HG02798 (cell line): Measurements from ENCODE around the gene MORC1.

Experiments
- ATAC-seq: cut with Tn5 transposase; IDR thresholded peaks from one replicate; pipeline ENCODE4 v1.9.1; 2021; ENCODE audit warnings: mild to moderate bottlenecking; ENCODE audit not compliant: unreplicated experiment, poor library complexity

MORC1 gene

GRCh38 chr3:109045271-109046040 lies 72.5 kb downstream of the MORC1 start:
- no peak for ATAC-seq

DNA sequence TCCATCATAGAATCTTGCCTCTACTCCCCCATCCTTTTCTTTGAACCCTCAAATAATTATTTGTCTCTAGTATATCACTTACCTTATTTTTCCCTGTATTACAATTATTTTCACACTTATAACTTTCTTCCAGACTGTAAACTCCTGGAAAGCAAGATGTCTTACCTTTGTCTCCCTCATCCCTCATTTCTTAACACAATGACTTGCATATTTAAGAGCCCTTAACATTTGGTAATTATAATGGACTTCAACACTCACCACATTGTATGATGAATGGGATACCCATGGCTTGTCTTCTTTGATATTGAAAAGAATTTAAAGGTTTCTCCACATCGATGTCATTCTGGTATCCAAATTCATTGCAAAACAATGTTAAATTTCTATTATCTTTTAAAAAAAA lies 82.9 kb downstream of the MORC1 start:
- ATAC-seq, result no peak

GRCh38 chr3:109033000-109033660 lies 84.8 kb downstream of the MORC1 start:
- no peak for ATAC-seq

DNA sequence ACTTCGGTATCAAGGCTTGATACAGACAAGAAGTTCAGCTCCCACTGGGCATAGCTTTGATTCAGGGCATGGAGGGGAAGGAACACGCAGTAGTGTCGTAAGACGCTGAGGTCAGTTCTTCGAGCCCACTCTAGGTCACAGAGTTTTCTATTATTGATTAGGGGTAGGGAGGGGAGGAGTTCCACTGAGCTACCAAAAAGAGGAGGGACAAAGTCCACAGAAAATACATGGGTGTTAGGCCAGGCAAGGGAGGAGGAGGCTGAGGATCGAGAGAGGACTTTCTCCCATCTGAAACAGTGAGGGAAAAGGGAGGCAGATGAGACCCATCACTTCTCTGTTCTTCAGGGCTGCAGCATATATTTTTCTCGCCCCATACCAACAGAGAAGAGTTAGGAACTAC lies 89.2 kb downstream of the MORC1 start:
- no peak for ATAC-seq

- ATAC-seq, result no peak
Observed at GRCh38 chr3:109026821-109027220, 91.1 kb downstream of the MORC1 start.

DNA sequence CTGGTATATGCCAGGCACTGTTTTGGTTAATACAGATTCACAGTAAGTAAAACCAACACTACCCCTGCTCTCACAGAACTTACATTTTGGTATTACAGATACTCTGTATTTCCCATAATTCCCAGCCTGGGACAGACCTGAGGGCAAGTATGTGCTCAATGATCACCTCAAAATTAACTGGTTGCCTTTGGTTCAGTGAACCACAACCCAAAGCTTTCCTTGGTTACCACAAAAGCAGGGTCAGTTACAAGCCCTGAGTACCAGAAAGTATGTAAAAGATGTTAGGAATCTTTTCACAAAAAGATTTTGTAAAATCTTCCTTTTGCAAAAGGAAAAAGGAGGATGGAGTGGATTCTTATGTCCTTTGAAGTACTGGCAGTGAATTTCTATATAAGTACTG lies 92.0 kb downstream of the MORC1 start:
- no peak for ATAC-seq

DNA sequence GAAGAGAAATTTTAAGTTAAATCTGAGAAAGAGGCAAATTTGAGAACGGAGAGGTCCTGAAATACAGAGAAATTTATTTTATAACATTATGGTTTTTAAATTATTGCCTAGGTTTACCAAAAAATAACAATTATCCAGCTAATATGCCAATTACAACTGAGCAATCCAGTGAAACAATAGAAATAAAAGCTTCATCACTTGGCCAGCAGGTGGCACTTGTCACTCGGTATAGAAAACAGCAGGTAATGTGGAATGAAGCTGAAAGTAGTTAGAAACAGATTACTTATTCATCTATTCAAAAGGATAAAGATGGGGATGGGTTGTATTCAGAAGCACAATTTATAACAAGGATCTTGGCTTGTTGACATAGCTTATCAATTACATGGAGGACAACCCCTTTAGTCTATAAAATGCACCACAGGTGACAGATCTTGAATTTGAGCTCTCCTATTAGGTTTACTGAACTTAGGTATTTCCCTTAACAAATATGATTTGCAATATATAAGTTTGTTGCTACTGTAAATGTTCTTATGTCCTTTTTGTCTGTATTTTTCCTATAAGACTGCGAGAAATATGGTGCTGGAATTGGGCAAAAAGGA lies 94.2 kb downstream of the MORC1 start:
- ATAC-seq, result peak; percentile 83

DNA sequence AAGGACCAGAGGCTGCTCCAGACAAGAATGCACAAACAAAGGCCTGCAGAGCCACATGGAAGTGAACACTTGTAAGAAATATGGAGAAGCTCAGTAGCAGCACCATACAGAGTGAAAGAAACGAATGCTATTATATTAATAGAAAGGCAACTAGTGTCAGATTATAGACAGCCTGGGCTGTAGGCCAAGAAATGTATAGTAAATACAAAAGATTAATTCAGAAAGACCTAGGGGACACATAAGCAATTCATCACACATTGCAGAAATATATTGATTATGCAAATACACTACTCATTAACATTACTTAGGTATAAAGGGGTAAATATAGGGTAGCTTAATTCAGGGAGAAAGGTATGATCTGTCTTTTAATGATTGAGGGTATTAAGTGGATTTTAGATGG lies 94.8 kb downstream of the MORC1 start:
- ATAC-seq, result peak; percentile 5

DNA sequence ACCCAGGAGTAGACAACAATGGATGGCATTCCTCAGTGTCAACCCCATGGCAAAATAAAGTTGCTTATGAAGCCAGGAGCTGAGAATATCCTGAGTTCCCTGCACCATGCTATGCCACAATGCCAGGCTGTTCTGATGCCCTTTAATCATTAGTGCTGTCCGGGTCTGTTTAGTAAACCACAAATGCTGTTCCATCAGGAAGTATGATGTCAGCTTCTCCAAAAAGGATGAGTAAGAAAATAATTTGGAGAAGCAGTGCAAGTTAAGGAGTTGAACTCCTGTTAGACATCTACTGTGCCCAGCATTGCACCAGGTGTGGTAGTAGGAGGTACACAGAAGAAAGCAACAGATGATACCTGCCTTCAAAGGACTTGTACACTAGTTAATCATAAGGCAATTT lies 96.4 kb downstream of the MORC1 start:
- no peak for ATAC-seq

DNA sequence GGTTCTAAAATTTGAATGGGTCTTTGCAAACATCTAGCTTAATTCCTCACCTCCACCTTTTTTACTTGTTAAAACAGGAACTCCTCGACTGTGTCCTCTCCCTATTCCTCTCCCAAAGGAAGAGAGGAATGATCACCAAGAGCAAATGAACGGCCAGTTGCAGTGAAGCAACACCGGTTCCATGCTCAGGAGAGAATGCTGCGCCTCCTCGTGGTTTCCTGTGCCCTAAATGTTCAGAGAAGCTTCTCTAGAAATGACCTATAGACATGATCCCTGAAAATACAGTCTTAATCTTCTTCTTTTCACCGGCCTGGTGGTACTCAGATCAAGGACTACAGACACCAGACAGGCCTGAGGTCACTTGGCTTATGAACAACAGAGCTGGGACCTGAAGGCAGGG lies 99.1 kb downstream of the MORC1 start:
- no peak for ATAC-seq

DNA sequence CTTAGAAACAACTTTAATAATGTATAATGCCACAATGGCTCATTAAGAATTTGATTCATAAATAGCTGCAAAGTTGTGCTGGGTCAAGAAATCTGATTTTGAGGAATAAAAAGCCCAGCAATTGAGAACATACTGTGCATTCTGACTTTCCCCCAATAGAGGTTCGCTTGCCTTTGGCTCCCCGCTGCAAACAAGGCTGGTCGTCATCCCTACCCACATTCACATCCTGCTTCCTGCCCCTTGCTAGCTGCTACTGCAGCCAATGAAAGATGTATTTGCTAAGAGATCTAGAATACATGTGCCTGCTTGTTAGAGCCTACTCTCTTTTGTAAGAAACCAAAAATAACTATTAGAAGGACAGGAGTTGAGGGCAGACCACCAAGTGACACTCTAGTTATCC lies 112.5 kb downstream of the MORC1 start:
- ATAC-seq, result no peak

- no peak for ATAC-seq
Observed at GRCh38 chr3:108998436-108998835, 119.5 kb downstream of the MORC1 start.

DNA sequence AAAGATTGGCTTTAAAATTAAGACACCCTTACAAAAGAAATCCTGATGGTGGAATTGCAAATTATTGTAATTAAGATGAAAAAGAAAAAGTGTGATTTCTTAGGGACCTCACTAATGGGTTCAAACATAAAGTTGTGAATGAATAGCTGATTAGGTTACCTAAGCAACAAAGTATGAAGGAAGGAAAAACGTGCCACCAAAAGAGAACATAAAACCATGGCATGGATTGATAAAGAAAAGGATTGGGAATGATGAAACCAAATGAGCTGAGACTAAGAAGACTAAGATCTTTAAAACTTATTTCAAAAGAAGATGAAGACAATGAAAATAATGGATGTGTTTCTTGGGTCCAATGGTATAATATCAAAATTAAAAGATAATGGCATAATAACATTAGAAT lies 132.1 kb downstream of the MORC1 start:
- no peak for ATAC-seq

DNA sequence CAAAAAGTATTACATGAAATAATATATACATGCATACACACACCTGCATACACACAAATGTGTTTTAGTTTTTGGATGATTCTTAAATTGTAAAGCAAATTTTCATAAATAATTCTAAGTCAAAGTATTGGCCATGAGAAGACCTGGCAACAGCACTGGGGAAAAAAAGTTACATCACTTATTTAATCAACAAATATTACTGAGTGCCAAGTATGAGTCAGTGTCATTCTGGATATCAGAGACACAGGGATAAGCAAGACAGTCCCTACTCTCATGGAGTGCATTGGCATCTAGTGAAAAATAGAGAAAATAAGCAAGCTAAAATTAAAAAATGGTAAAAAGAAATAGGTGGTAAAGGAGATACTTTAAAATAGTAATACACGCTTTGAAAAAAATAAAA lies 134.9 kb downstream of the MORC1 start:
- ATAC-seq, result no peak

- no peak for ATAC-seq
Observed at GRCh38 chr3:108976058-108976457, 141.9 kb downstream of the MORC1 start.

- no peak for ATAC-seq
Observed at GRCh38 chr3:108973019-108973418, 144.9 kb downstream of the MORC1 start.

- no peak for ATAC-seq
Observed at GRCh38 chr3:108972482-108972881, 145.5 kb downstream of the MORC1 start.

- ATAC-seq, result no peak
Observed at GRCh38 chr3:108970561-108970960, 147.4 kb downstream of the MORC1 start.

DNA sequence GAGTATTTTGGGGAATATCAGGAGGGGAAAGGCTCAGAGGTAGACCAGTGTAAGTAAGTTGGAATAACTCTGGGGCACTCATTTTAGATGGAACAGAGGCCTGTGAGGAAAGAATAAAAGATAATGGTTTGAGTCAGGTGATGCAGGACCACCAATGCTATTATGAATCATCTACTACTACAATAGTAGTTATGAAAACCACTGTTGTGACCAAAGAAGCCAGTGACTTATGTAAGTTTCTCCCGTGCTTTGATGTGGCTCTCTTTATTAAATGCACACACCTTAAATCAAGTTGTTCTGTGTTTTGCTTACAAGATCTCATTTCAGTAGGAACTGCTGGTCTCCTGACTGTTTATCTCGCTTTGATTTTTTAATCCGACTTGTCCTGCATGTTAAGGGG lies 151.2 kb downstream of the MORC1 start:
- no peak for ATAC-seq

- ATAC-seq, result no peak
Observed at GRCh38 chr3:108959017-108959416, 158.9 kb downstream of the MORC1 start.

DNA sequence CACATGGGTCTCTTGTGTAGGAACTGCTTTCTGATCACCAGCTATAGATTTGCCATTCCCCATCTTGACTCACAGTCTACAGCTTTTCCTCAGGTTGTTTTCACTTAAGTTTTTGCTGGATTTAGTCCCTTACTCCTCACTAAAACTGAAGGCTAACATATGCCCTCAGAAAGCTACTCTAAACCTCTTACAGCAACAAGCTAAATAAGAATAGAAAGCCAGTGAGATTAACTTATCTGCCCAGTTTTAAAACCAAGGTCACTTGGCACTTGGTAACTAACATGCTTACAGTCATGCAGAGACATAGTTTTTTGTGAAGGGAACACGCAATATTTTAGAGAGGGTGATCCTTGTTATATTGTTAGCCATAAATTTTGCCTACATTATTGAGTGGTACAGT lies 164.2 kb downstream of the MORC1 start, which contains the start of gene GUCA1C:
Gene GUCA1C, minus strand, starts transcription at position 180 of the 400 bp plus-strand sequence. Its CDS starts 117 bp downstream, at position 63.
- ATAC-seq, result no peak

DNA sequence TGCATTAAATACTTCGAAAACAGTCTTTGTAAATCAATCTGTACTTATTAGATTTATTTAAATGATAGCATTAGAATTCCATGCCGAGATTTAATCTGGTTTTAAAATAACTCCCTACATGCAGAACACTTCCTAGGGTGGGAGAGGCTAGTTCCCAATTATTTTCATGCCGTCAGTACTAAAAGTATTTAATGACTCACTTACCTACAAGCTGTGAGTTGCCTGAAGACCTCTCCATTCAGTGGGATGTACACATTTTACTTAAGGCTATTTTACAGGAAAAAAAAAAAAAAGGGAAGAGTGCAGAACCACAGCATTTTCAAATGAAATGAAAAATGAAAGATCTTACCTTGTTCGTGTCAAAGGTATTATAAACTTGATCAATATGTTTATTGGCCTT lies 164.7 kb downstream of the MORC1 start:
- no peak for ATAC-seq
